ENCODE results near the gene UTP18.

Gene UTP18

DNA sequence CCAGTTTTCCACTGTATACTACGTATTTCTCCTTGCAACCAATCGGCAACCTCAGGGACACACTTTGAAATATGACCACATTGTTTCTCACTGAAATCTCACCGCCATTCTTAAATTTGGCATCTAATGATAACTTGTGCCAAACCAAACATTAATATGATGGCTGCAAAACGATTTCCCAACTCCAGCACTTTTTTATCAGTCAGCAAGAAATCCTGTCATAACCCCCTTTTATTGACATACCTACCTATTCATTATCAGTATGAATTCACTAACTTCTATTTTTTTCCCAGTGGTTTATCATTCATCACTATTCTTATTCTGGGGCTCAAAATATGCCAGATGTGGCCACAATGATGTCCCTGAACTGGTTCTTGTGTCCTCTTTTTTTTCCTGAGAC, 16.3 kb upstream of the UTP18 start:
- Histone ChIP-seq H3K36me3 (ENCODE audit: insufficient read depth, low read length) (peaks cover 10% of the 10 kb centered on the region; the same call in 1 of the 2 replicates), H3K4me2 (ENCODE audit: low read length) (no peak overlapping the region), H3K4me3 (ENCODE audit: low read depth, low read length, poor library complexity, severe bottlenecking) (no peak overlapping the region), H3K27ac (ENCODE audit: low read depth, low read length, poor library complexity, severe bottlenecking) (no peak overlapping the region), H3K9ac (ENCODE audit: low read length) (no peak overlapping the region), H3K9me2 (ENCODE audit: low read depth, low read length) (no peaks in the 10 kb centered on the region), H3K27me3 (ENCODE audit: insufficient read depth, low read length) (no peaks in the 10 kb centered on the region), H4K20me1 (ENCODE audit: insufficient read depth, low read length) (no peaks in the 10 kb centered on the region), H3K79me2 (ENCODE audit: insufficient read depth, low read length) (no peaks in the 10 kb centered on the region; the same call in 1 of the 2 replicates), H3K4me1 (ENCODE audit: insufficient read depth, low read length, severe bottlenecking) (peaks cover 8% of the 10 kb centered on the region), H2AFZ (ENCODE audit: low read length) (no peak overlapping the region), H3F3A (ENCODE audit: insufficient read depth, low read length) (peaks cover 4% of the 10 kb centered on the region; the same call in 1 of the 2 replicates), H3K9me3 (ENCODE audit: low read length) (no peaks in the 10 kb centered on the region)
- no peak for TF ChIP-seq EZH2 (IDR thresholded peaks at IDR 0.05; ENCODE audit: borderline replicate concordance, low read length)
- TF ChIP-seq, protein P1, sequence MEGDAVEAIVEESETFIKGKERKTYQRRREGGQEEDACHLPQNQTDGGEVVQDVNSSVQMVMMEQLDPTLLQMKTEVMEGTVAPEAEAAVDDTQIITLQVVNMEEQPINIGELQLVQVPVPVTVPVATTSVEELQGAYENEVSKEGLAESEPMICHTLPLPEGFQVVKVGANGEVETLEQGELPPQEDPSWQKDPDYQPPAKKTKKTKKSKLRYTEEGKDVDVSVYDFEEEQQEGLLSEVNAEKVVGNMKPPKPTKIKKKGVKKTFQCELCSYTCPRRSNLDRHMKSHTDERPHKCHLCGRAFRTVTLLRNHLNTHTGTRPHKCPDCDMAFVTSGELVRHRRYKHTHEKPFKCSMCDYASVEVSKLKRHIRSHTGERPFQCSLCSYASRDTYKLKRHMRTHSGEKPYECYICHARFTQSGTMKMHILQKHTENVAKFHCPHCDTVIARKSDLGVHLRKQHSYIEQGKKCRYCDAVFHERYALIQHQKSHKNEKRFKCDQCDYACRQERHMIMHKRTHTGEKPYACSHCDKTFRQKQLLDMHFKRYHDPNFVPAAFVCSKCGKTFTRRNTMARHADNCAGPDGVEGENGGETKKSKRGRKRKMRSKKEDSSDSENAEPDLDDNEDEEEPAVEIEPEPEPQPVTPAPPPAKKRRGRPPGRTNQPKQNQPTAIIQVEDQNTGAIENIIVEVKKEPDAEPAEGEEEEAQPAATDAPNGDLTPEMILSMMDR (IDR thresholded peaks at IDR 0.05; ENCODE audit: low read length), result no peak

DNA sequence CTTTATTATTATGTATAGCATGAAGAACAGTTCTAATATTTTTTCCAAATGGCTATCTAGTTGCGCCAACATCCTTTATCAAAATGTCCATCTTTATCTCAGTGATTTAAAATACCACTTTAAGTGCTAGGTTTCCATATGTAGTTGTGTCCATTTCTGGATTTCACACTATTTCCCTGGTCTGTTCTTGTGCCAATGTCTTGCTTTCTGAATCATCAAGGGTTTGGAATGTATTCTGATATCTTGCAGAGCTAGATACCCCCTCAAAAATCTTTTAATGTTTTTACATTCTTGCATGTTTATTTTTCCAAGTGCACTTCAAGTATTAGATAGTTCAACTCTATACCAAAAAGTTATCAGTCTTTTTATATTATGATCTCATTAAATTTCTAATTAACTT, 14.8 kb upstream of the UTP18 start:
- TF ChIP-seq EZH2 (IDR thresholded peaks at IDR 0.05; ENCODE audit: borderline replicate concordance, low read length), result no peak
- TF ChIP-seq, protein P1 (IDR thresholded peaks at IDR 0.05; ENCODE audit: low read length), result no peak
- H3K9ac ChIP-seq (ENCODE audit: low read length), result no peak overlapping the region
- peaks cover 4% of the 10 kb centered on the region; the same call in 1 of the 2 replicates for H3F3A ChIP-seq (ENCODE audit: insufficient read depth, low read length)
- no peak overlapping the region for H2AFZ ChIP-seq (ENCODE audit: low read length)
- no peak overlapping the region for H3K4me3 ChIP-seq (ENCODE audit: low read depth, low read length, poor library complexity, severe bottlenecking)
- no peaks in the 10 kb centered on the region for H3K79me2 ChIP-seq (ENCODE audit: insufficient read depth, low read length)
- H3K27ac ChIP-seq (ENCODE audit: low read depth, low read length, poor library complexity, severe bottlenecking), result no peak overlapping the region
- no peaks in the 10 kb centered on the region for H3K9me2 ChIP-seq (ENCODE audit: low read depth, low read length)
- no peak overlapping the region for H3K4me2 ChIP-seq (ENCODE audit: low read length)
- H3K9me3 ChIP-seq (ENCODE audit: low read length), result no peaks in the 10 kb centered on the region; the same call in 1 of the 2 replicates
- no peaks in the 10 kb centered on the region for H3K27me3 ChIP-seq (ENCODE audit: insufficient read depth, low read length)
- peaks cover 20% of the 10 kb centered on the region; the same call in 1 of the 2 replicates for H3K36me3 ChIP-seq (ENCODE audit: insufficient read depth, low read length)
- H3K4me1 ChIP-seq (ENCODE audit: insufficient read depth, low read length, severe bottlenecking), result no peaks in the 10 kb centered on the region
- no peaks in the 10 kb centered on the region for H4K20me1 ChIP-seq (ENCODE audit: insufficient read depth, low read length)

DNA sequence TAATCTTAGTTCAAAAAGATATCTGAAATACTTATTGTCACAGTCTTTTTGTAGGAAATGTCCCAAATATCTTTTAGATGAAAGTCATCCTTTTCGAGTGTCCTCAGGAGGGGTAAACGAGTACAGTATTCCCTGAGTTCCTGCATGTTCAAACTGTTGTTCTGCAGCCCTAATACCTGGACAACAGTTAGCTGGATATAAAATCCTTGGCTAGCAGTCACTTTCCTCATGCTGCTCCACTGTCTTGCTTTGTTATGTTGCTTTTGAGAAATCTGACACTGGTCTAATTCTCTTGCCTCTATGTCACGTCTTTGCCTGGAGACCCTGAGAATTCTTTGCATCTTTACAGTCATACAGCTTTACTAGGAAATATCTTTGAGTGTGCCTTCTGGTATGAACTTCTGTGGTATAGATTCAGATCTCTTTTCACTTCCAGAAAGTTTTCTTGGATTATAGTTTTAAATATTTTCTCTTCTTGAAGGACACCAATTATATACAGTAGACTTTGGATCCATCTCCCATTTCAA, 10.0 kb upstream of the UTP18 start:
- no peaks in the 10 kb centered on the region for H3K27me3 ChIP-seq (ENCODE audit: insufficient read depth, low read length)
- H3K79me2 ChIP-seq (ENCODE audit: insufficient read depth, low read length), result peaks cover 14% of the 10 kb centered on the region
- H3K9ac ChIP-seq (ENCODE audit: low read length), result no peak overlapping the region
- peaks cover 6% of the 10 kb centered on the region for H3K9me3 ChIP-seq (ENCODE audit: low read length)
- no peaks in the 10 kb centered on the region for H3K4me1 ChIP-seq (ENCODE audit: insufficient read depth, low read length, severe bottlenecking)
- no peak overlapping the region for H3K4me3 ChIP-seq (ENCODE audit: low read depth, low read length, poor library complexity, severe bottlenecking)
- H2AFZ ChIP-seq (ENCODE audit: low read length), result no peak overlapping the region
- H4K20me1 ChIP-seq (ENCODE audit: insufficient read depth, low read length), result no peaks in the 10 kb centered on the region
- H3F3A ChIP-seq (ENCODE audit: insufficient read depth, low read length), result 0 out of 2 replicates have a peak, but pooled peaks cover 2% of the 10 kb centered on the region
- peaks cover 65% of the 10 kb centered on the region for H3K36me3 ChIP-seq (ENCODE audit: insufficient read depth, low read length)
- no peak overlapping the region for H3K4me2 ChIP-seq (ENCODE audit: low read length)
- no peaks in the 10 kb centered on the region for H3K9me2 ChIP-seq (ENCODE audit: low read depth, low read length)
- TF ChIP-seq, protein P1 (IDR thresholded peaks at IDR 0.05; ENCODE audit: low read length), result no peak
- no peak for TF ChIP-seq EZH2 (IDR thresholded peaks at IDR 0.05; ENCODE audit: borderline replicate concordance, low read length)
- no peak overlapping the region for H3K27ac ChIP-seq (ENCODE audit: low read depth, low read length, poor library complexity, severe bottlenecking)
